GM12865 (cell line): ENCODE measurements around the gene ITFG2.
A peak's percentile ranks its signal among the peaks of the same experiment; 100 is the strongest.

ENCODE experiments used
- DNase-seq: peaks from one replicate; pipeline ENCODE4 v3.0.0; 2010; ENCODE audit warnings: low read depth
- H3K4me3 ChIP-seq: 2 replicates; pipeline ENCODE4 v1.5.1; 2011; ENCODE audit warnings: mild to moderate bottlenecking, low read depth, low read length, control low read depth
- CTCF ChIP-seq: IDR thresholded peaks from 2 replicates; pipeline ENCODE4 v1.5.1; 2011; ENCODE audit warnings: low read length, control low read depth, low read depth, inconsistent platforms; ENCODE audit not compliant: insufficient read depth; ENCODE audit errors: missing control alignments

ITFG2 gene

GRCh38 chr12:2841056-2841650 lies 28.7 kb downstream of the ITFG2 start:
- TF ChIP-seq CTCF, result no peak
- H3K4me3 ChIP-seq, result no peak overlapping the region
- DNase-seq, result no peak

- no peak overlapping the region for H3K4me3 ChIP-seq
- no peak for TF ChIP-seq CTCF
- no peak for DNase-seq
These were observed 30.5 kb downstream of the ITFG2 start for GRCh38 chr12:2842948-2843347.

GRCh38 chr12:2844786-2845185 lies 32.3 kb downstream of the ITFG2 start:
- H3K4me3 ChIP-seq, result no peak overlapping the region
- DNase-seq, result no peak
- no peak for TF ChIP-seq CTCF

- H3K4me3 ChIP-seq, result no peak overlapping the region
- DNase-seq, result no peak
- no peak for TF ChIP-seq CTCF
These were observed 32.8 kb downstream of the ITFG2 start for GRCh38 chr12:2845280-2845679.

GRCh38 chr12:2851931-2852330 lies 39.5 kb downstream of the ITFG2 start:
- TF ChIP-seq CTCF, result no peak
- DNase-seq, result no peak
- H3K4me3 ChIP-seq, result no peak overlapping the region

GRCh38 chr12:2853626-2854025 lies 41.2 kb downstream of the ITFG2 start:
- H3K4me3 ChIP-seq, result no peak overlapping the region
- DNase-seq, result peak; percentile 28
- peak; percentile 62 for TF ChIP-seq CTCF

- no peak for DNase-seq
- no peak for TF ChIP-seq CTCF
- H3K4me3 ChIP-seq, result no peak overlapping the region
These were observed 42.4 kb downstream of the ITFG2 start for GRCh38 chr12:2854669-2855453.
